Loucy (cell line): ENCODE measurements around the gene WNT11.
A peak's percentile ranks its signal among the peaks of the same experiment; 100 is the strongest.

Experiments used
- H2AFZ ChIP-seq: fragments of 200-600 bp; sonication (generic); 2 replicates; pipeline ENCODE4 v1.6.0; 2016; ENCODE audit warnings: antibody characterized with exemption, mild to moderate bottlenecking, low read length, moderate library complexity
- H3F3A ChIP-seq: fragments of 200-600 bp; 2 replicates; pipeline ENCODE4 v1.6.0; 2016; ENCODE audit warnings: antibody characterized with exemption, low read depth, mild to moderate bottlenecking
- H3K27me3 ChIP-seq: fragments of 200-600 bp; sonication (generic); 2 replicates; pipeline ENCODE4 v1.6.1; 2014; ENCODE audit warnings: low read length, mild to moderate bottlenecking; ENCODE audit not compliant: insufficient read depth, poor library complexity, severe bottlenecking
- H3K36me3 ChIP-seq: fragments of 200-600 bp; sonication (generic); 2 replicates; pipeline ENCODE4 v1.6.1; 2016; ENCODE audit warnings: low read length; ENCODE audit not compliant: insufficient read depth
- H3K4me1 ChIP-seq: fragments of 200-600 bp; sonication (generic); 2 replicates; pipeline ENCODE4 v1.5.1; 2014; ENCODE audit warnings: low read length, mild to moderate bottlenecking; ENCODE audit not compliant: insufficient read depth, poor library complexity, severe bottlenecking
- H3K4me2 ChIP-seq: fragments of 200-600 bp; sonication (generic); 2 replicates; pipeline ENCODE4 v1.6.0; 2014; ENCODE audit warnings: antibody characterized with exemption, low read length, low read depth, mild to moderate bottlenecking; ENCODE audit not compliant: poor library complexity, severe bottlenecking
- H3K4me3 ChIP-seq: fragments of 200-600 bp; sonication (generic); 2 replicates; pipeline ENCODE4 v1.5.1; 2014; ENCODE audit warnings: low read length, mild to moderate bottlenecking, mixed read lengths; ENCODE audit not compliant: poor library complexity, severe bottlenecking
- H3K79me2 ChIP-seq: fragments of 200-600 bp; sonication (generic); 2 replicates; pipeline ENCODE4 v1.6.1; 2014; ENCODE audit warnings: low read length; ENCODE audit not compliant: insufficient read depth
- H3K9ac ChIP-seq: fragments of 200-600 bp; sonication (generic); 2 replicates; pipeline ENCODE4 v1.6.0; 2014; ENCODE audit warnings: mild to moderate bottlenecking, low read depth, low read length, moderate library complexity; ENCODE audit not compliant: poor library complexity, severe bottlenecking
- H3K9me2 ChIP-seq: fragments of 200-600 bp; sonication (generic); replicated peaks from 2 replicates; pipeline ENCODE4 v1.6.1; 2016; ENCODE audit warnings: low read depth, low read length, mixed read lengths
- H3K9me3 ChIP-seq: fragments of 200-600 bp; sonication (generic); 2 replicates; pipeline ENCODE4 v1.6.1; 2014; ENCODE audit warnings: mild to moderate bottlenecking, antibody characterized with exemption, low read length, low read depth; ENCODE audit not compliant: insufficient read depth
- H4K20me1 ChIP-seq: fragments of 200-600 bp; sonication (generic); 2 replicates; pipeline ENCODE4 v1.6.0; 2014; ENCODE audit warnings: antibody characterized with exemption, low read length, mild to moderate bottlenecking; ENCODE audit not compliant: insufficient read depth, poor library complexity, severe bottlenecking
- CTCF ChIP-seq: fragments of 200-600 bp; sonication (generic); conservative IDR thresholded peaks from 2 replicates; pipeline ENCODE4 v1.5.1; 2014; ENCODE audit warnings: mild to moderate bottlenecking, antibody characterized with exemption, low read length
- EZH2phosphoT487 ChIP-seq: fragments of 200-600 bp; IDR thresholded peaks from 2 replicates; pipeline ENCODE4 v1.6.1; 2018; ENCODE audit warnings: antibody characterized with exemption, mild to moderate bottlenecking, moderate library complexity, borderline replicate concordance

WNT11 gene

DNA sequence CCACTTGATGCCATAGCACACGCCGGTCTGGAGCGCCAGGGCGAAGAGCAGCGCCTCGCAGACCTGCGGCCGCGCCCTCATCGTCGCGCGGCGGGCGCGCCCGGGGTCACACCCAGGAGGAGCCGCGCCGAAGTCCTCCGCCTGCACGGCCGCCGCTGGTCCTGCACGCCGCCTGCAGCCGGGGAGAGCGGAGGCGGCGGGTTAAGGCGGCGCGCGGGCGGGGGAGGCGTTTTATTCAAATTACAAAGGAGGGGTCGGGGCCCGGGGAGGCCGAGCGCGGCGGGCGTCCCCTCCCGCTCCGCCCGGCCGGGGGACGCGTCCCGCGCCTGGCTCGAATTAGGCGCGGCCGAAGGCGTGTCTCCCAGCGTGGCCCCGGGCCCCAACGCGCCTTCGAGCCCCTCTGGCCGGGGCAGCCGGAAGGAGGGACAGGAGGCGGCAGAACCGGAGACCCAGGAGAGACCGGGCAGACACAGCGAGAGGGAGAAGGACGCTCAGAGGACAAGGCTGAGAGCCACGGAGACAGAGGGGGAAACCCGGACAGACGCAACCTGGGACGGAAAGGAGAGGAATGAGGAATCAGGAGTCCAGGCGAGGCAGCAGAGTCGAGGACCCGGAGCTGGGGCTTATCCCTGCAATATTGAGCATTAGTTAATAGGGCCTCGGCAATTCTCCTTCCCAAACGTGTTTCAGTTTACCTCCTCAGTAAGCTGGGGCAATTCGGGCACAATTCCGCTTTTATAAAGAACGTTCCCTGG lies at the start of gene WNT11:
WNT11 (minus strand) TSS at position 176 of the 755 bp plus-strand sequence; CDS start at position 81, 95 bp downstream.
- no peaks in the 10 kb centered on the region for H3F3A ChIP-seq
- peak within 1 kb of the TSS; percentile 95 for H2AFZ ChIP-seq
- no peaks in the 10 kb centered on the region for H3K36me3 ChIP-seq
- peak within 1 kb of the TSS; percentile 71 for H3K4me3 ChIP-seq
- H3K9ac ChIP-seq, result no peak within 1 kb of the TSS
- H3K79me2 ChIP-seq, result no peaks in the 10 kb centered on the region
- H3K9me3 ChIP-seq, result no peaks in the 10 kb centered on the region
- H4K20me1 ChIP-seq, result no peaks in the 10 kb centered on the region
- no peaks in the 10 kb centered on the region for H3K9me2 ChIP-seq
- no peaks in the 10 kb centered on the region for H3K27me3 ChIP-seq
- no peak for TF ChIP-seq CTCF
- TF ChIP-seq EZH2phosphoT487, result no peak
- H3K4me1 ChIP-seq, result peaks cover 8% of the 10 kb centered on the region
- H3K4me2 ChIP-seq, result peak within 1 kb of the TSS; percentile 84

GRCh38 chr11:76253416-76253815 lies 47.1 kb upstream of the WNT11 start:
- H3K4me1 ChIP-seq, result no peaks in the 10 kb centered on the region
- no peaks in the 10 kb centered on the region for H3F3A ChIP-seq
- peaks cover 17% of the 10 kb centered on the region; the same call in 1 of the 2 replicates for H3K9me3 ChIP-seq
- H3K36me3 ChIP-seq, result no peaks in the 10 kb centered on the region
- no peak overlapping the region for H3K4me2 ChIP-seq
- H3K4me3 ChIP-seq, result no peak overlapping the region
- TF ChIP-seq EZH2phosphoT487, result no peak
- TF ChIP-seq CTCF, result no peak
- no peaks in the 10 kb centered on the region for H4K20me1 ChIP-seq
- no peaks in the 10 kb centered on the region for H3K79me2 ChIP-seq
- H3K27me3 ChIP-seq, result no peaks in the 10 kb centered on the region
- H3K9ac ChIP-seq, result no peak overlapping the region
- no peak overlapping the region for H2AFZ ChIP-seq
- H3K9me2 ChIP-seq, result no peaks in the 10 kb centered on the region

- no peaks in the 10 kb centered on the region for H3K4me1 ChIP-seq
- H3K9ac ChIP-seq, result no peak overlapping the region
- no peak for TF ChIP-seq EZH2phosphoT487
- TF ChIP-seq CTCF, result no peak
- no peak overlapping the region for H2AFZ ChIP-seq
- no peaks in the 10 kb centered on the region for H3K27me3 ChIP-seq
- H3K9me3 ChIP-seq, result peaks cover 17% of the 10 kb centered on the region; the same call in 1 of the 2 replicates
- no peak overlapping the region for H3K4me2 ChIP-seq
- H3F3A ChIP-seq, result no peaks in the 10 kb centered on the region
- no peaks in the 10 kb centered on the region for H3K36me3 ChIP-seq
- no peaks in the 10 kb centered on the region for H3K9me2 ChIP-seq
- no peaks in the 10 kb centered on the region for H4K20me1 ChIP-seq
- no peak overlapping the region for H3K4me3 ChIP-seq
- no peaks in the 10 kb centered on the region for H3K79me2 ChIP-seq
Observed at GRCh38 chr11:76252631-76253070, 46.3 kb upstream of the WNT11 start.
